GM21825 (cell line): ENCODE data around the gene E2F3.

ENCODE experiments used
- ATAC-seq: cut with Tn5 transposase; IDR thresholded peaks from one replicate; pipeline ENCODE4 v1.9.1; 2021; ENCODE audit warnings: mild to moderate bottlenecking, moderate library complexity; ENCODE audit not compliant: unreplicated experiment

Gene E2F3

GRCh38 chr6:20402092-20402341, 338 bp downstream of the E2F3 start:
- ATAC-seq: no peak

GRCh38 chr6:20402342-20403069, 827 bp downstream of the E2F3 start:
- no peak for ATAC-seq

- peak; percentile 53 for ATAC-seq
These were observed 1.5 kb downstream of the E2F3 start for GRCh38 chr6:20403070-20403765.

- peak; percentile 1 for ATAC-seq
These were observed 2.3 kb downstream of the E2F3 start for GRCh38 chr6:20403766-20404640.

GRCh38 chr6:20404641-20405032, 3.0 kb downstream of the E2F3 start:
- peak; percentile 28 for ATAC-seq

- ATAC-seq: no peak
These were observed 7.2 kb downstream of the E2F3 start for GRCh38 chr6:20408851-20409250.

- peak; percentile 88 for ATAC-seq
These were observed 7.8 kb downstream of the E2F3 start for GRCh38 chr6:20409427-20409971.

GRCh38 chr6:20411544-20411943, 9.9 kb downstream of the E2F3 start:
- ATAC-seq: no peak

GRCh38 chr6:20411953-20412681, 10.4 kb downstream of the E2F3 start:
- no peak for ATAC-seq

- ATAC-seq: no peak
These were observed 11.0 kb downstream of the E2F3 start for GRCh38 chr6:20412682-20413073.

- ATAC-seq: no peak
These were observed 12.1 kb downstream of the E2F3 start for GRCh38 chr6:20413826-20414225.

- no peak for ATAC-seq
These were observed 13.0 kb downstream of the E2F3 start for GRCh38 chr6:20414711-20415110.

- ATAC-seq: no peak
These were observed 13.6 kb downstream of the E2F3 start for GRCh38 chr6:20415304-20415703.

- ATAC-seq: no peak
These were observed 14.2 kb downstream of the E2F3 start for GRCh38 chr6:20415712-20416454.

- ATAC-seq: no peak
These were observed 15.1 kb downstream of the E2F3 start for GRCh38 chr6:20416567-20417345.

- peak; percentile 71 for ATAC-seq
These were observed 16.1 kb downstream of the E2F3 start for GRCh38 chr6:20417819-20418218.

- ATAC-seq: no peak
These were observed 24.8 kb downstream of the E2F3 start for GRCh38 chr6:20426177-20427082.

GRCh38 chr6:20427856-20428255, 26.2 kb downstream of the E2F3 start:
- ATAC-seq: peak; percentile 82
